Breast epithelium (tissue), 4 donors: ENCODE results near the gene CSAD. TPM values are rescaled to one million over a fixed set of nuclear protein-coding genes. Genes with fewer than 3 reads are reported as not detected.

Source experiments
- DNase-seq, 2 donors: peaks; one replicate each; pipeline ENCODE4 v3.0.0-alpha.2; 2019; ENCODE audit warnings: low spot score in 2 of 2
- H3K27ac ChIP-seq, 2 donors: fragments of 200-600 bp; sonication (generic) in 1 of 2; one replicate each; pipeline ENCODE4 v1.5.1; 2016 to 2019; ENCODE audit warnings: mild to moderate bottlenecking in 1 of 2
- H3K27me3 ChIP-seq, 2 donors: fragments of 200-600 bp; sonication (generic) in 1 of 2; one replicate each; pipeline versions ENCODE4 v1.5.1 to v1.6.0; 2017 to 2019; ENCODE audit warnings: control low read depth in 1 of 2, mild to moderate bottlenecking in 1 of 2
- H3K36me3 ChIP-seq: fragments of 200-600 bp; one replicate; pipeline ENCODE4 v1.5.1; 2019
- H3K4me1 ChIP-seq, 2 donors: fragments of 200-600 bp; sonication (generic); one replicate each; pipeline ENCODE4 v1.5.1; 2016 to 2019; ENCODE audit warnings: control low read depth in 1 of 2
- H3K4me3 ChIP-seq, 3 donors: fragments of 200-600 bp; sonication (generic); 1 replicate in 2 of 3; 2 replicates in 1 of 3; pipeline ENCODE4 v1.5.1; 2016 to 2019; ENCODE audit warnings: mild to moderate bottlenecking in 3 of 3, moderate library complexity in 2 of 3
- H3K9me3 ChIP-seq, 2 donors: fragments of 200-600 bp; sonication (generic) in 1 of 2; one replicate each; pipeline ENCODE4 v1.5.1; 2016 to 2019; ENCODE audit warnings: control low read depth in 1 of 2
- CTCF ChIP-seq, 3 donors: fragments of 450-650 bp; IDR thresholded peaks; one replicate each; pipeline ENCODE4 v1.5.1; 2016 to 2017; ENCODE audit warnings: antibody characterized with exemption in 3 of 3, mild to moderate bottlenecking in 3 of 3, moderate library complexity in 3 of 3
- POLR2A ChIP-seq: fragments of 450-650 bp; IDR thresholded peaks from one replicate; pipeline ENCODE4 v1.6.1; 2016; ENCODE audit warnings: antibody characterized with exemption, mild to moderate bottlenecking, moderate library complexity
- POLR2AphosphoS5 ChIP-seq, 3 donors: sonication (generic); formaldehyde crosslinking; IDR thresholded peaks; one replicate each; pipeline ENCODE4 v1.6.1; 2017; ENCODE audit warnings: antibody characterized with exemption in 3 of 3
- intact Hi-C: fragments of 100-400 bp; cut with DNase I; formaldehyde crosslinking; loops from one replicate; pipeline ENCODE4 v1.15.1; 2023; ENCODE audit warnings: low total_unique reads
- total RNA-seq, 3 donors: library from RNA; depleted of rRNA; stranded (reverse); fragments of >200 nt; gene quantifications; one replicate each; pipeline ENCODE4 v1.1.0, GENCODE V29; 2016

CSAD gene
- total RNA-seq, 3 donors from 2014 or later = 60.2 to 74.1 (median 68.8) TPM

DNA sequence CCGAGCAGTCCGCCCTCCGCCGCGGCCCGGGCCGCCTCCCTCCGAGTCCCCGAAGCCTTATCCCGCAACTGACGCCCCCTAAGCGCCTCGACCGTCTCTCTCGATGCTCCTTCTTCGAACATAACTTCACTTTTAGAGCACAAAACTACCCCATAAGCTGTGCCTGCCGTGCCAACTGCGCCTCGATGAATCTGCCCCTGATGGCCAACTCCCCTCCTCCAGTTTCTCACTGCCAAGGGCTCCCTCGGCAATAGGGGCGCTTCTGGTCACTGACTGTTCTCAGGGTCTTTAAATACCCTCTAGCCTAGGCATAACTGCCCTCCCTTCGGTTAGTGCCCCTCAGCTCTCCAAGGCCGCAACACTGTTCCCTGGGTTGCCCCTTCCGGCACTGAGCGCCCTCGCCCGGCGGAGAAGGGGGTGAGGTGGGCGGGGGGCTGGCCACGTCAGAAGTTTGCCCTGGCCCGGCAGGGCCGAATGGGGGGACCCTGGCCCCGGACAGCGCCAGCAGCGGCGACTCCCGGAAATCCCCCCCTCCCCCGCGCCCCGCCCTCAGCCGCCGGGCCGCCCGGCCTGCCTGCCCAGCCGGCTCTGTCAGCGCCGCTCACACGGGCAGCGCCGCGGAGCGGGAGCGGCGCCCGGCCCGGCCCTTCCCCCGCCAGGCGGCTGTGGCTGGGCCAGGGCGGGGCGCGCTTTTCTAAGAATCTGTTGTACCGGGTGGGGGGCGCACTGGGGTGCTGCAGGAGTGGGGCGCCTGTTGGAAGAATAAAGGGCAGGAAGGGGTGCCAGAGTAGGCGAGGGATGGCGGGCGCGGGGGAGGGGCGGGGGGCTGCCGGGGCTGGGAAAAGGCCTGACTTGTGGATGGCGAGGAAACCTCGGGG lies 40.7 kb upstream of the CSAD start:
- Histone ChIP-seq H3K27ac (peak overlapping the region; percentile 99 to 100), H3K9me3 (no peaks in the 10 kb centered on the region), H3K36me3 (no peaks in the 10 kb centered on the region), H3K4me3 (peak overlapping the region; percentile 58 to 77 (median 77)), H3K27me3 (no peaks in the 10 kb centered on the region), H3K4me1 (peaks cover 30 to 59% of the 10 kb centered on the region in 2 donors)
- TF ChIP-seq POLR2A (peak; percentile 61), CTCF (IDR thresholded peaks at IDR 0.05) (peak in 1 of 3 donors; percentile 17), POLR2AphosphoS5 (IDR thresholded peaks at IDR 0.05) (peak; percentile 36 to 73 (median 53))
- peak; percentile 62 to 77 for DNase-seq
- intact Hi-C loops = no loop called here

DNA sequence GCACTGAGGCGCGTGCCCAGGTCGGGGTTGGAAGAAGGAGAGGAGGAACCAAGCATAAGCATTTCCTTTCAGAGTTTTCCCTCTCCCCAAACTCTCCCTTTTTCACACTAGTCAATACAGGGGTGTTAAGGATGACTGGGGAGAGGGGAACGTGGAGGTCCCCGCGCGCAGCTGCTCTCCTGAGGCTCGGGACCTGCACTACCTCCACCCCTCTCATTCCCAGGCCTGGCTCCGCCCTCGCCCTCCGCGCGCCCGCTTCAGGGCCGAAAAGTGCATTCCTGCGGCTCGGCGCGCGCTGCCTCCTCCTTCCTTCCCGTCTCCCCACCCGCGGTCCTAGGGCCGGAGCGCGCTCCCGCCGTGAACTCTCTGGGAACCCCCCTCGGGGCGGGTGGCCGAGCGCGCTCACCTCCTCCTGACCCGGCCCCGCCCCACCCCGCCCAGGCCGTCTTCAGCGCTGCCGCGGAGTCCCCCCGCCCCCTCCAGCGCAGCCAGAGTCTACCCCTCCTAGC lies 40.0 kb upstream of the CSAD start:
- peak; percentile 89 to 93 for DNase-seq
- no peaks in the 10 kb centered on the region for H3K36me3 ChIP-seq
- peak overlapping the region; percentile 99 to 100 for H3K27ac ChIP-seq
- no peak for TF ChIP-seq POLR2A
- TF ChIP-seq CTCF (IDR thresholded peaks at IDR 0.05) = peak in 1 of 3 donors; percentile 22
- intact Hi-C loops = no loop called here
- H3K4me3 ChIP-seq = peak overlapping the region; percentile 58 to 77 (median 77)
- peaks cover 30 to 59% of the 10 kb centered on the region in 2 donors for H3K4me1 ChIP-seq
- no peaks in the 10 kb centered on the region for H3K9me3 ChIP-seq
- H3K27me3 ChIP-seq = no peaks in the 10 kb centered on the region

- peaks cover 30 to 52% of the 10 kb centered on the region in 2 donors for H3K4me1 ChIP-seq
- DNase-seq = peak in 1 of 2 donors; percentile 61
- no peaks in the 10 kb centered on the region for H3K9me3 ChIP-seq
- peak overlapping the region; percentile 99 to 100 for H3K27ac ChIP-seq
- H3K27me3 ChIP-seq = no peaks in the 10 kb centered on the region
- no peaks in the 10 kb centered on the region for H3K36me3 ChIP-seq
- TF ChIP-seq POLR2A (no peak), CTCF (IDR thresholded peaks at IDR 0.05) (no peak), POLR2AphosphoS5 (IDR thresholded peaks at IDR 0.05) (no peak)
- intact Hi-C loops = loop anchor here (5.0 kb wide), 1 partner anchor 32 kb away; a partner anchor contains a TSS
- H3K4me3 ChIP-seq = peak overlapping the region; percentile 58 to 77 (median 77)
Measured at GRCh38 chr12:53219956-53220693, 39.4 kb upstream of the CSAD start.

DNA sequence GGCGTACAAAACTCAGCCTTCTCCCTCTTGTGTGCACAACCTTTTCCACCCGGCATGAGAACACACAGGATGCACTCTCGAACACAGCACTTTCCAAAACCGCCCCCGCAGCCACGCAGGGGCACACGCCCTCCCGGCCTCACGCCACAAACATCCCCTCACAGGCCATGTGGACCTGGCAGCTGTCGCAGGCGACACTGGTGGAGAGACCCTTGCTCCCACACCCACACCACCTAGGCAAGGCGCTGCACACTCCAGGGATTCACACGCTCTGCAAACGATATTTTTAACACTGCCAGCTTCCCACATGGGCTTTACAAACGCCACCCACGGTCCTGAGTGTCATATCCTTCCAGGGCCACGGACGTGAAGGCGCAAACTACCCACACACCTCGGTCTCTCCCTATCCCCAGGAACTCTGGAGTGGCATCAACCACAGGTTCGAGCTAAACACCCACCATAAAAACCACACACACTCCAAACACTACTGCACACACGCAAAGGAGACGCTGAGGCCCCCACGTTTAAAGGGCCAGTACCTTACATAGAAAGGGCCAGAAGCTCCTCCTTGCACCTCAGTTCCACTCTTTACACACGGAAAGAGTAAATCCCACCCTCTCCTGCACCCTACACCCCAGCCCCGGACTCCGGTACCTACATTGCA lies 38.7 kb upstream of the CSAD start:
- peak overlapping the region; percentile 58 to 77 (median 77) for H3K4me3 ChIP-seq
- no peak for DNase-seq
- no peaks in the 10 kb centered on the region for H3K9me3 ChIP-seq
- no peaks in the 10 kb centered on the region for H3K36me3 ChIP-seq
- no peak for TF ChIP-seq CTCF (IDR thresholded peaks at IDR 0.05)
- H3K27me3 ChIP-seq = no peaks in the 10 kb centered on the region
- intact Hi-C loops = loop anchor here (5.0 kb wide), 1 partner anchor 33 kb away; a partner anchor contains a TSS
- peak overlapping the region; percentile 81 to 100 for H3K27ac ChIP-seq
- peaks cover 30 to 50% of the 10 kb centered on the region in 2 donors for H3K4me1 ChIP-seq
